HG02759 (cell line): ENCODE results near the gene NTNG2.

ENCODE experiments used
- ATAC-seq: cut with Tn5 transposase; IDR thresholded peaks from one replicate; pipeline ENCODE4 v1.9.1; 2021; ENCODE audit warnings: mild to moderate bottlenecking, moderate library complexity; ENCODE audit not compliant: unreplicated experiment

NTNG2 gene

DNA sequence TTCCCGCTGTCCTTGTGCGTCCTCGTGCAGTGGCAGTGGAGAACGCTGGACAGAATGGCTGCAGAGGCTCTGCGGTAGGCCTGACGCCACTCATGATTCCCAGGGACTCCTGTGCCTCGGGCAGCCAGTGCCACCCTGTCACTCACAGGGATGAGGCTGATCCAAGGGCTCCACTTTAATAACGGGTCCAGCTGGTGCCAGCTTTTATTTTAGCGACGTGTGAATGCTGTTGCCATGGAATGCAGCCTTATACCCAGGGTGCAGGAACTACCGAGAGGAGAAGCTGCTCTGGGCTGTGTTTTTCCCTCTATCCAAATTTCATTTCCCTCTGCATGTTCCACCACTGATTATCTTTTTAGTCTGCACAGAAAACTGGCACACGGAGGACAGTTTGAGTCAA lies 15.8 kb upstream of the NTNG2 start:
- ATAC-seq = no peak

DNA sequence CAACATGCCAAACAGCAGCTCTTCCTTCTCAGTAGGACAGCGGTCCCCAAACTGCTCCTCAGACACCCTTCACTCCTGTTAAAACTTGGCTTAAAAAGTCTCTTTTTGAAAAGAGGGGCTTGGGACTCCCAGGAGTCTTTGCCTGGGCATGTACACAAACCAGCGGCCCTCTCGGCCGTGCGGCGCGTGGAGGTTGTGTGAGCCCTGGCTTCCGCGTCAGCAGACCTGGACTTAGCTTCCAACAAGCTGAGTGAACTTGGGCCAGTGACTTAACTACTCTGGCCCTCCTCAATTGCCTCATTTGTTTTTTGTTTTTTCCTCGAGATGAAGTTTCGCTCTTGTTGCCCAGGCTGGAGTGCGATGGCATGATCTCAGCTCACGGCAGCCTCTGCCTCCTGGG lies 15.3 kb upstream of the NTNG2 start:
- no peak for ATAC-seq

DNA sequence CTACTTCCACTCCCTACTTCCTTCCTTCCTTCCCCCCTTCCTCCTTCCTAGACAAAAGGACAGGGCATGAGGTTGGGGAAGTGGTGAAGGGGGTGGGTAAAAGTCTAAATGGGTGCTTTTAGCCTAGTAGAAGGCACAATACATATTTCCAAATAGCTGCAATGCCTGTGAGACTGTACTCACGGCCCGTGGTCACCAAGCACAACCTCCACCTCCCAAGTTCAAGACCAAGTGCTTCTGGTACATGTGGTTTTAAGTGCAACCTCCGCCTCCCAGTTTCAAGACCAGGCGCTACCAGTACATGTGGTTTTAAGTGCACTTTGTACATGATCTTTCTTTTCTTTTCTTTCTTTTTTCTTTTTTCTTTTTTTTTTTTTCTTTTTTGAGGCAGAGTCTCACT lies 14.5 kb upstream of the NTNG2 start:
- ATAC-seq = no peak

DNA sequence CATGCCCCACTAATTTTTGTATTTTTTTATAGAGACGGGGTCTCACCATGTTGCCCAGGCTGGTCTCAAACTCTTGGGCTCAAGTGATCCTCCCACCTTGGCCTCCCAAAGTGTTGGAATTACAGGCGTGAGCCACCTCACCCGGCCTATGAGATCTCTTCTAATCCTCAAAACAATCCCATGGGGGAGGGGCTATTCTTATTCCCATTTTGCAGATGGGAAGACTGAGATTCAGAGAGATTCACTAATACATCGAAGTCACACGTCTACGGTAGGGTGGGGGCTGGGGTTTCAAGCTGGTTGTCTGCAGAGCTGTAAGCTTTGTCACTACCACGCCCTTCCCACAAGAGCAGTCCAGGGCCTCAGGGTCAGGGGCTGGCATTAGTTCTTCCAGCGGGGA lies 14.0 kb upstream of the NTNG2 start:
- no peak for ATAC-seq

DNA sequence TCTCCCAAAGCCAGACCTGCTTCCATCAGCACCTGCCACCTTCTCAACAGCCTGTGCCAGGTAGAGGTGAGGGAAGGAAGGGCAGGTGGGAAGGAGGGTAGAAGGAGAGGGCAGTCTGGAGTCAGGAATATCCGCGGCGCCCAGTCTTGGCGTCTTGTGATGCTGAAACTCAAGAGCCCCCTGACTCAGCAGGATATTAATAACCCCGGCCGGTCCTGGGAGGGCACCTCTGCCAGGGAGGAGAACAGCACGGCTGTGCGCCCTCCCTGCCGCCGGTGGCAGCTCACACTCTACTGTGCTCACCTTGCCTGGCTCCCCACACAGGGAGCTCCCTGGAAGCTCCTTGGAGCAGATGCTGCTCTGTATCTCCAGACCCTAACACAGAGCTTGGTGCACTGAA lies 11.6 kb upstream of the NTNG2 start:
- ATAC-seq = no peak

DNA sequence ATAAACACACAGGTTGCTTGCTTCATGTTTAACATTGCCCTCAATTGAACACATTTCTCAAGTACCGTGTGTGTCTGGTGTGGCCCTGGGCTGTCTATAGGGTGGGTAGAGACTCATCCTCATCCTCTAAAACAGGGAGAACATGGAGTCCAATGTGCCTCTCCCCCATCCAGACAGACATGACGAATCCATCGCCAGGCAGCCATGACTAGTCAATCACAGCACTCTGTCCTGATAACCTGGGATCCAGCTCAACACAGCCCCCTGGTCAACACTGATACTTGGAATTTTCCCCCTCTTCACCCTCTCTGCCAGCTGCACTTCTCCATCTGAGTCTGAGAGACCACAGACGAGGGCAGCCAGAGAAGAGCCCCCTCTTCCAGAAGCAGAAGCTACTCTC lies 10.7 kb upstream of the NTNG2 start:
- no peak for ATAC-seq

DNA sequence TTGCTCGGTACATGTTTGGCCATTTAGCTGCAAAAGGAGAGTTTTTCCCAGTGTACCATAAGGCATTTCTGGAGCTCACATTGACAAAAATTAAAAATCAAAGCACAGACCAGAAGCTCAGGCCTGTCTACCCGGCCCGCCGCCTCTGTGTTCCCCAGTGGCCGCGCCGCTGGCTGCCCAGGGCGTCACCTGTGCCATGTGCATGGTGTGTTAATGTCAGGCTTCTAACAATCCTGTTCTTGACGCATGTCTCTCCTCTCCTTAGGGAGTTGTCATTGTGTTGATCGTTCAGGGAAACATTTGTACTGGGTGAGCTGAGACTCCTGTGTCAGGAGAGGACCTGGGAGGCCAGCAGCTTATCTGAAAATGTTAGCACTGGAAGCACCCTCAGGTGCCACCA lies 9.6 kb upstream of the NTNG2 start:
- ATAC-seq = no peak

DNA sequence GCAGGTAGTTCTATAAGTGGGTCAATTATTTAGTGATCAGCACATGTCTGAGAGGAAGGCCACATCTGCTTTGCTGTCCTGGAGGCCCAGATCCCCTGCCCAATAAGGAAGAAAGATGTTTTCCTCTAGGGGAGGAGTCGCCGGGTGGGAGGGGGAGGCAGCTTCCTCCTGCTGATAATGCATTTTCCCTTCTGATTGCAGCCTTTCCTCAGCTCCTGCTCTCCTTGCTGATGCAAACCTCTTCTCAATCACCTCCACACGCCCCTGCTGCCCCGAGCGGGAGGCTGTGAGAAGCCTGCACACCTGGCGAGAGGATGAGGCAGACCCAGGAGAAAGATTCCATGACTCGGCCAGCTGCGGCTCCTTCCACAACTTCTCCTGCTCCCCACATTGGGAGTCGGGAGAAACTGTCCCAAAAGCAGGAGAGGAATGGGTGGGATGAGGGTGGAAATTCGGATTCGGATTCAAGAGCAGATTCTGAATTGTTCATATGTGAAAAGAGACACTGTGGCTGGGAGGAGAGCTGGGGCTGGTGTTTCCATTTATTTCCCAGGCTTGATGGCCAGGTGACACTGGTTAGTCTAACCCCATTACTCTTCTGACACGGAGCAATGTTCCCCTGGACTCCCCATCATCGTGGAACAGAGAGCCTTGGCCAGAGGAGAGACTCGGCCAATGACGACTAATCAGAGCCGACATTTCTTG lies 6.8 kb upstream of the NTNG2 start:
- ATAC-seq = no peak

DNA sequence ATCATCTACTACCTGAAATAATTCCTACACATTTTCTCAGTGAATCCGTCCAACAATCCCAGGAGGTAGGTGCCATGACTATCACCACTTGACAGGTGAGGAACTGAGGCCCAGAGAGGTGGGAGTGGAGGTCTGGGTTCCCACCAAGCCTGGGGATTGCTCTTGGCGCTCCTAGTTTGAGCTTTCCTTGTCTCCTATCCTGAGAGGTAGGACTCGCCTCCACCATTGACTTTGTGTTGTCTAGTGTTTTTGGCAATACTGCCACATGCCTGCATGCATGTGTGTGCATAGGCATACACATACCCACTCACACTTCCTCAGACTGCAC lies 6.3 kb upstream of the NTNG2 start:
- ATAC-seq = no peak

DNA sequence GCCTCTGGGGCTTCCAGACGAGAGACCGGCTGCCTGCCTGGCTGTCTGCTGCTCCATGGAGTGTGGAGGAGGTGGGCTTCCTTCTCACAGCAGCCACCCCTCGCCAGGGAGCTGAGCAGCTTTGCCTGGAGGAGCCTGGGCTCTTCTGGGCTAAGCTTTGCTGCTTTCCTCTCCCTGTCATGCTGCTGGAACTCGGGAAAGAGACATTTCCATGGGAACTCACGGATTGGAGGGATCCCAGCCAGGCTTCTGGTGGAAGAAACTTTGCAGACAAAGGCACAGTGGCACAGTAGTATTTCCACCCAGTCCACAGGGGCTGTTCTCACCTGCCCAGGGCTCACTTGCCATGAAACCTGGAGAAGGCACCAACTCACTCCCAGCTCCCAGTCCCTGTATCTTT lies 5.6 kb upstream of the NTNG2 start:
- no peak for ATAC-seq

DNA sequence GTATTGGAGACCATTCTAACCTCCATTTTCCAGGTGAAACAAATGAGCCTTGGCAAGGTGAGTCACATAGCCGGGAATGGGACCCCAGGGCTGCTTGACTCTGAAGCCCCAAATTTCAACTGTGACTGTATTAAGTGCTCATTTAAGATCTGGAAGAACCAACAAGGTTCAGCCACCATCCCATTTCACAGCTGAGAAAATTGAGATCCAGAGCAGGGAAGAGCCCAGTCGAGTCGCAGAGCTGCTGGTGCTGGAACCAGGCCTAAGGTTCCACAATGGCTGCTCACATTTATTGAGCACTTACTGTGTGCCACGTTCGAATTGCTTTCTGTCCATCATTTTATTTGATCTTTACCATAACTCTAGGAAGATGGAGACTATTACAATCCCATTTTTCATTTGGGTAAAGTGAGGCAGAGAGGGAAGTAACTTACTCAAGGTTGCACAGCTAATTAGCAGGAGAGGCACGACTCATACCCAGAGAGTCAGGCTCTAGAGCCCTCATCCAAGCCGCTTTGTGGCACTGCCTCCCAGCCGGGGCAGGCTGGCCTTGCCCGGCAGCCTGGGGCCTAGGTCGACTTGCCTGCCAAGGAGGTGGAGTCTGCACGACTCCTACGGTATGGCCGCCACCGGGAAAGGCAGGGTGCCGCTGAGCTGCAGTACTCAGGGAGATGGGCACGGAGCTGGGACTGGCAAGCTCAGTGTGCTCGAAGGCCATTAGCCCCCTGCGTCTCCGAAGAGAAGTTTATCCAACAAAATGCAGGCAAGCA lies 4.3 kb upstream of the NTNG2 start:
- ATAC-seq = no peak

DNA sequence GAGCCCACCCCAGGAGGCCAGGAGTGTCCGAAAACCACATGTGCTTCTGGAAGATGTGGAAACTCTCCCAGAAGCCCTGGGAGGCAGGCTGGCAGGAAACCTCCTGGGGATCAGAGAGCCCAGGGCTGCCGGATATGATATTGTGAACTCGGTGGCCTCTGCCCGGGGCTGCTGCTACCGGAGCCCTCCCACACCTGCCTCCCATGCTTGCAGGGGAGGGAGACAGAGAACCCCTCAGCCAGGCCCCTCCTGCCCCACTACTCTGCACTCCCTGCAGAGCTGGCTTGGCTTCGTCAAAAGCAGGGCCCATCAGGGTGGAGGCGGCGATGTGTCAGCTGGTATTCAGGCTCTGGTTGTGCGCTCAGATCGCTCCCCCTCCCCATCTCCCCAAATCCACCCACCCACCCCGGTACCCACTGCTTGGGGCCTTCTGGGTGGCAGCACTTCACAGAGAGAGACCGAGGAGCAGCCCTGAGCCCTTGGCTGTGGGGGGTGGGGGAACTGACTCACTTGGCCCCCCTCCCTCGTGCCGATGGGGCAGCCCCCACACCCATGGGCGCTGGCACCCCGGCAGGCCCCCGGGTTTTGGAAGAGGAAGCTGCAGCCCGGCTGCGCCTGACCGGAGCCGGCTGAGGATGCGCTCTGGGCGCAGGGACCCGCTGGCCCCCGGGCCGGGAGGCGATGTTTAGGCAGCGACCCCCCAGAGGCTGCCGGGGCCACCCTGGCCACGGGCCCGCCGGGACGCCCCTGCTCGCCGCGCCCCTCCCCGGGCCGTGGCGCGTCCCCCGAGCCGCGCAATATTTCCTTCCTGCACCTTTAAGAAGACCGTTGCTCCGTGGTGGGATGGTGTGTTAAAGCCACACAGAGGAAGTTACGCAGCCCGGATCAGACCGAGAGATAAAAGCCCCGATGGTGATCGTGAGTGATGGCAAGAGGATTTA lies 786 bp upstream of the NTNG2 start:
- ATAC-seq = no peak

DNA sequence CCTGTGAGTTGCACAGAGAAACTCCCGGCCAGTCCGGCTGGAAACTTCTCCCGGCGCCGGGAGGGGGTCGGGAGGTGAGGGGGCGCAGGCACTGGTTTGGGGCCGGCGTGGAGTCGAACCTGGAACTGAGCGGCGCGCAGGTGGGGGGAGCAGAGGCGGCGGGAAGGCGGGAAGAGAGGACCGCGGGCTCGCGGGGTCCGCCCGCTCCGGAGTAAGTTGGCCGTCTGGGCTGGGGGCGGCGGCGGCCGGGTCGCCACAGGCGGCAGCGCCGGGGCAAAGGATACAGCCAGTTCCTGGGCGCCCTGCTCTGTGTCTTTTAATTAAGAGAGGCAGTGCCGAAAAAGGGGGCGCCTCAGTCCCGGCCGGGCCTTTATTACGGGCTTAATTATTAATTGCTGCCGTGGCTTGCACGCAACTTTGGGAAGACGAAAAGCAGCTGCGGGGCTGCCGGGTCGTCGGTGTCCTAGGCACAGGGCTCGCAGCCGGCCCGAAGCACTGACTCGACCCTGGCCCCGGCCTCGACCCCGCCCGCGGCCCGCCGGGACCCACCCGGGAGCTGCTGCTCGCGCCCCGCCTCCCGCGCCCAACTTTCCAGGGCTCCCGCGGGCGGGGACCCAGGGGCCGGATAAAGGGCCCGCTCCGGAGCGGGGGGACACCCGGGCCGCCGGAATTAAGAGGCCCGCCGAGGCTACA lies 1.1 kb downstream of the NTNG2 start:
- ATAC-seq = no peak

DNA sequence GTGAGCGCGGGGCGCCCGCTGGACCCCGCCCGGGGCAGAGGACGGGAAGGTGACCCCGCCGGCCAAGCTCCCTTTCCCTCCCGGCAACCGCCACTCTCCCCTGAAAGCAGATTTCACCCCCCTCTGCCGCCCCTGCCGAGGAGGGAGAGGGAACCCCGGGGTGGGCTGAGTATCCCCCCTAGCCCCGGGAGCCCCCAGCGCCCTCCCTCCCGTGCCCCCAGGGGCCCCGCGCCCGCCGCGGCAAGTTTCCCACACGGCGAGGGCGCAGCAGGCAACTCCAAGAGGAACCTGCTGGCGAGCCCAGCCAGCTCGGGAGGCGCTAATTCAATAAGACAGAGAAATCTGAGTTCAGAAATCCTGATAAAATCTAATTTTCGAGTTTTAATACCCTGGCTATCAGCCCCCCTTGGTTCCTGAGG lies 1.6 kb downstream of the NTNG2 start:
- ATAC-seq = no peak

DNA sequence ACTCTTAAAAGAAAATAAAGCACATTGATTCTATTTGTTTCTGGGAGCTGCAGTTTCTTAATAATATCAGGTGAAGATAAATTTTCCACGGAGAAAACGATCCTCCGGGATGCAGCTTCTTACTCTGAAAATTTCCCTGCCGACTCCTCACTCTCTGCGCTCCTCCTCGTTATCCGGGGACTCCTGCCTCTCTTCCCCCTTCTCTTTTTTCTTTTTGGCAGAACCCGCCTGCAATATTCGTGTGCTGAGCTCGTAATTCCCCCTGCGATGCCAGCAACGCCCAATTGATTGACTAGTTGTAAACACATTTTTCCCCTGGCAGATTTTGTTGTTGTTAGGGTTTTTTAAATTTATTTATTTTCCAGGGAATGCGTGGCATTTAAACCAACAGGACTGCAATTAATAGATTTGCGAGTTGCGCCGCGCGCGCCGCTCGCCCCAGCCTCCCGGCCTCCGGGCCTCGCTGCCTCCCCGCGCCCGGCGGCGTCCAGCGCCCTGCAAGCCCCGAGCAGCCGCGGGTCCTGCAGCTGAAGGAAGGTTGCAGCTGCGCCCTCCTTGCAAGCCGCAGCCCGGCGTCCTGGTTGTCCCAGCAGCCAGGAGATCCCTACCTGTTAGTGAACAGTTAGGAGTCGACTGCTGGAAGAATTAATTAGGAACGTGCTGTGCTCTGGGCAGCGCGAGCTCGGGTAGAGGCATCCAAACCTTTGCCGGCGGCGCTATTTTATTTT lies 2.2 kb downstream of the NTNG2 start:
- no peak for ATAC-seq

DNA sequence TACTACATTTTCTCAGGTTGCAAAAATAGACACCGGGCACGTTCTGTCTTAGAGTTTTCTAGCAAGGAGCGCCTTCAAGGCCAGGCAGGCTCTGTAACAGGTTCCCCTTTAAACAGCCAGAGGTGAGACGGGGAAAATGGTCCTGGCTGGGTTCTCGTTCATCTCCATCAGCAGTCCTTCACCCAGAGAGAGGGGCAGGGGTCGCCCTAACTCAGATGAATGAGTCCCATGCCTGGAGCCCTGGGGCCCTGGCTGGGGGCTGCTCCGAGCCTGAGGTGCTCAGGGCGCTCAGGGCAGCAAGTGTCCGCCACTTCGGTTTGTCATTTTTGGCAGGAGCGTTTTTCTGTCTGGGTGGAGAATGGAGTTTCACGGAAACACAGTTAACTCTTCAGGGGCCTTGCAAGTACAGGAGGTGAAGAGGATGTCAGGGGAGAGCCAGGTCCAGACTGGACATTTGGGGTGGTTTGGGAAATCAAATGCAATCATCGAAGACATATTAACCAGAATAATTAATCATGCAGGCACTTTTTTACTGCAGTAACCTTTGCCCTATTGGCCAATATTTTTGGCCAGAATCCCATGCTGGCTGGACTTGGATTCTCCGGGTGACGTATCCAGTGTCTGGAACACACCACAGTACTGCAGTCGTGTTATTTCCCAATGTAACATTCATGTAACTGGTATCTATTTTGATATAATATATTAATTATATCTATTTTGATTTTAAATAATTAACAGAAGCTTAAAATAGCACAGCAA lies 2.9 kb downstream of the NTNG2 start:
- no peak for ATAC-seq

DNA sequence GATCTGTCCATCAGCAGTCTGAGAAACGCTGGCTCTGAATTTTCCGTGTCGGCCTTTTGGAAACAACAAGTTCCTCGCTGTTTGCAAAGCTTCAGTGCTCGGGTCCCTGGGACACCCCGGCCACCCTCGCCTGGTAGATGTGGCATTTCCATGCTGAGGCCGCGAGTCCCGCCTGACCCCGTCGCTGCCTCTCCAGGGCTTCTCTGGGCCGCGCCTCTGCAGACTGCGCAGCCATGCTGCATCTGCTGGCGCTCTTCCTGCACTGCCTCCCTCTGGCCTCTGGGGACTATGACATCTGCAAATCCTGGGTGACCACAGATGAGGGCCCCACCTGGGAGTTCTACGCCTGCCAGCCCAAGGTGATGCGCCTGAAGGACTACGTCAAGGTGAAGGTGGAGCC lies 4.7 kb downstream of the NTNG2 start:
- no peak for ATAC-seq

DNA sequence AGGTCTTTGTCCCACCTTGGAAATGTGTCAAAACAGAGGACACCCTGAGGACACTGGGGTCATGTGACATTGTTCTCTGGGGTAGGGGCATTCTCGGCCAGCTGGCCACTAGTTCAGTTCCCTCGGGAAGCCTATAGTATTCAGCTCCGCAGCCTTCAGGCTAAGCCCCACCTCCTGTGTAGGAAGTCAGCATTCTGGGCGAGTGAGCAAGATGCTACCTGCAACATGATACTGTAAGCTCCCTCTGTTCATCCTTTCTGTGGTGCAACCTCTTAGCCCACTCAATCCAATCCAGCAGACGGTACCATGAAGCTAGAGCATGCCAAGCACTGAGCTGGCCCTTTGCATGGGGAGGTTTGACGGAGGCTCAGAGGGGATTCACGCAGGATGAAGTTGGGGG lies 5.3 kb downstream of the NTNG2 start:
- ATAC-seq = no peak

DNA sequence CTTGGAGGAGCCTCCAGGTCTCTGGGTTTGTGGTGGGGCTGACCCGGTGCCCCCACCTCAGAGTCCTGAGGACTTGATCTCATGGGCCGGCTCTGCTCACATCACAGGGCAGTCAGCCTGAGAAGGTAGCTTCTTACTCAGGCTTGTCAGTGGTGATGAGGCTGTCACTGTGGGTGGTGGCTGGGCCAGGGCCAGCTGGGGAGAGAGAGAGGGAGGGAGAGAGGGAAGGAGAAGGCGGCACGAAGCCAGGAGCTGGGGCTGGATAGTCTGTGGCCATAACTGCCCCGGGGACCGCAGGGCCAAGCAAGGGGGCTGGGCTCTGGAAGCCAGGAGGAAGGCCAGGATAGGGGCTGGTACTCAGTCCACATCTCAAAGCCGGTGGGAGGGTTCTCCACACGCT lies 6.5 kb downstream of the NTNG2 start:
- no peak for ATAC-seq

DNA sequence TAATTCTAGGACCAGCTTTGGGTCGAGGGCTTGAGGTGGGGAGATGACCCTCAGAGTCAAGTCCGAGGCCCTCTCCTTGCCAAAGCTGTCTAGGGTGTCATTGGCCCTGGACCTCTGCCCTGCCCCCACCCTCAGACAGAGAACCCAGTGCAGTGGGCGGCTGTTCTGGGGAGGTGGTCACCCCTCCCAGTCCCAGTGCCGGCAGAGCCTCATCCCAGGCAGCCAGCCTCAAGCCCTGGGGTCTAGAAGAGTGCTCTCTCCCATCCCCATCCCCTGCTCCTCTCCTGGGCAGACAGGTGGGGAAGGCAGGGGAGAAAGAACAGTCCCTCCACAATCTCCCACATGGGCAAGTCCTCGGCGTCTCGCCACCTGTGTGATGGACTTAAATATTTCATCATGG lies 7.0 kb downstream of the NTNG2 start:
- no peak for ATAC-seq
